ENCODE results near the gene SLC14A1. TPM values are rescaled to one million over a fixed set of nuclear protein-coding genes. Genes with fewer than 3 reads are reported as not detected.

The SLC14A1 gene
- total RNA-seq, 2 donors from 2014 or later, result 0.32 to 0.52 TPM

- intact Hi-C loops (cut with DNase I), result no loop called here
- H3K36me3 ChIP-seq, result no peaks in the 10 kb centered on the region
- no peak for DNase-seq
- TF ChIP-seq CTCF (IDR thresholded peaks at IDR 0.05), result no peak
- H3K27ac ChIP-seq, result no peak overlapping the region
- H3K4me3 ChIP-seq, result no peak overlapping the region
- H3K4me1 ChIP-seq, result no peaks in the 10 kb centered on the region
- no peak overlapping the region for H3K9ac ChIP-seq (ENCODE audit: low read depth in 2 of 2, low read length in 2 of 2)
- no peaks in the 10 kb centered on the region for H3K27me3 ChIP-seq
- no peaks in the 10 kb centered on the region for H3K9me3 ChIP-seq
Measured at GRCh38 chr18:45793264-45793965, 69.4 kb downstream of the SLC14A1 start.

GRCh38 chr18:45801416-45802004, 77.5 kb downstream of the SLC14A1 start:
- H3K27ac ChIP-seq, result no peak overlapping the region
- H3K9ac ChIP-seq (ENCODE audit: low read depth in 2 of 2, low read length in 2 of 2), result no peak overlapping the region
- no peaks in the 10 kb centered on the region for H3K36me3 ChIP-seq
- no peak for DNase-seq
- TF ChIP-seq CTCF (IDR thresholded peaks at IDR 0.05), result no peak
- no peaks in the 10 kb centered on the region for H3K4me1 ChIP-seq
- intact Hi-C loops (cut with DNase I), result no loop called here
- no peak overlapping the region for H3K4me3 ChIP-seq
- no peaks in the 10 kb centered on the region for H3K9me3 ChIP-seq
- no peaks in the 10 kb centered on the region for H3K27me3 ChIP-seq

Other genes starting within 250 kb of the SLC14A1 start
- gene SLC14A2, start 108.7 kb upstream of the SLC14A1 start, total RNA-seq, result not detected
- not detected for gene SIGLEC15, start 101.5 kb downstream of the SLC14A1 start, total RNA-seq
- 10 to 100 TPM; 16.0 to 17.3 TPM for gene EPG5, start 243.1 kb downstream of the SLC14A1 start, total RNA-seq